Naive thymus-derived CD8-positive, alpha-beta T cell (primary cell): Measurements from ENCODE around the gene FRYL. TPM values are rescaled to one million over a fixed set of nuclear protein-coding genes. Genes with fewer than 3 reads are reported as not detected.
A peak's percentile ranks its signal among the peaks of the same experiment; 100 is the strongest.
"Not testable (repeated sequence)": the region's sequence is repeated elsewhere in the genome, so short reads cannot be mapped to it uniquely, and the experiment has no call there.

Experiments
- ATAC-seq, 2 donors: fragments of 150-1000 bp; cut with Tn5 transposase in 1 of 2; sonication (Bioruptor Pico), chemical (Tn5 transposase) in 1 of 2; 1 replicate in 1 of 2; 2 replicates in 1 of 2; pipeline ENCODE4 v1.10.0; 2021; ENCODE audit warnings: mild to moderate bottlenecking in 2 of 2, moderate library complexity in 2 of 2
- POLR2A ChIA-PET: fragments of 350-600 bp; sonication (Branson Sonifier 250); formaldehyde crosslinking; loops from one replicate; lab custom pipeline; 2021; ENCODE audit warnings: antibody characterized with exemption; lab: Charles Lee
- DNase-seq, 10 donors: peaks; one replicate each; pipeline versions ENCODE4 v3.0.0 to v3.0.0-alpha.2; 2020 to 2022
- H3K27ac Mint-ChIP-seq, 10 donors: one replicate each; pipeline ENCODE4 v1.8.0; 2020 to 2022; ENCODE audit warnings: mild to moderate bottlenecking in 10 of 10, mixed read lengths in 10 of 10, moderate library complexity in 4 of 10, inconsistent platforms in 1 of 10
- H3K27me3 Mint-ChIP-seq, 5 donors: one replicate each; pipeline ENCODE4 v1.8.0; 2021 to 2022; ENCODE audit warnings: mixed read lengths in 5 of 5
- H3K36me3 Mint-ChIP-seq, 3 donors: one replicate each; pipeline ENCODE4 v1.8.0; 2020 to 2022; ENCODE audit warnings: mixed read lengths in 3 of 3, mild to moderate bottlenecking in 2 of 3, inconsistent platforms in 1 of 3
- H3K4me1 Mint-ChIP-seq, 4 donors: one replicate each; pipeline ENCODE4 v1.8.0; 2021 to 2022; ENCODE audit warnings: mixed read lengths in 4 of 4
- H3K4me3 Mint-ChIP-seq, 10 donors: one replicate each; pipeline ENCODE4 v1.8.0; 2020 to 2022; ENCODE audit warnings: mild to moderate bottlenecking in 10 of 10, mixed read lengths in 10 of 10, moderate library complexity in 6 of 10, inconsistent platforms in 1 of 10
- H3K9me3 Mint-ChIP-seq, 9 donors: one replicate each; pipeline ENCODE4 v1.8.0; 2020 to 2022; ENCODE audit warnings: mixed read lengths in 9 of 9, mild to moderate bottlenecking in 3 of 9, inconsistent platforms in 1 of 9, moderate library complexity in 1 of 9
- polyA plus RNA-seq, 3 donors: library from polyadenylated mRNA; unstranded; fragments of 300-500 nt; fragmentation: Illumina TruSeq; gene quantifications; one replicate each; pipeline ENCODE4 v1.2.3, GENCODE V29; 2021
- total RNA-seq, 8 experiments: library from RNA in 2 of 8; stranded (reverse) in 2 of 8; gene quantifications; one replicate each; pipeline ENCODE4 v1.2.3 and lab custom pipeline; 2021 to 2026

FRYL gene
- total and polyA plus RNA-seq, 5 experiments from 2014 or later = 31.4 to 119 (median 36.4) TPM

- ATAC-seq (peak; percentile 58 to 70), DNase-seq (peak in 4 of 10 donors; percentile 5 to 64 (median 22))
- Mint-ChIP-seq H3K36me3 (peaks cover 0 to 13% (median 3%) of the 10 kb centered on the region in 3 donors), H3K4me1 (peaks cover 54 to 95% (median 88%) of the 10 kb centered on the region in 4 donors), H3K27ac (peak overlapping the region in 9 of 10 donors; percentile 44 to 93 (median 78)), H3K4me3 (peak overlapping the region; percentile 30 to 82 (median 74))
- H3K9me3 Mint-ChIP-seq, H3K27me3 Mint-ChIP-seq, POLR2A ChIA-PET: not testable (repeated sequence)
These were observed 51.1 kb downstream of the FRYL start for GRCh38 chr4:48728906-48729496.

GRCh38 chr4:48727666-48728459, 52.2 kb downstream of the FRYL start:
- peaks cover 0 to 2% (median 0%) of the 10 kb centered on the region in 9 donors for H3K9me3 Mint-ChIP-seq
- ATAC-seq (no peak), DNase-seq (no peak)
- peak overlapping the region in 8 of 10 donors; percentile 4 to 77 (median 35) for H3K27ac Mint-ChIP-seq
- H3K4me3 Mint-ChIP-seq = peak overlapping the region in 8 of 10 donors; percentile 2 to 76 (median 69)
- H3K27me3 Mint-ChIP-seq = no peaks in the 10 kb centered on the region
- peaks cover 55 to 94% (median 92%) of the 10 kb centered on the region in 4 donors for H3K4me1 Mint-ChIP-seq
- POLR2A ChIA-PET = no interaction called here
- H3K36me3 Mint-ChIP-seq = peaks cover 3 to 13% (median 4%) of the 10 kb centered on the region in 3 donors

- Mint-ChIP-seq H3K36me3 (peaks cover 4 to 6% (median 5%) of the 10 kb centered on the region in 3 donors), H3K4me3 (peak overlapping the region in 1 of 10 donors; percentile 14), H3K4me1 (peaks cover 51 to 93% (median 88%) of the 10 kb centered on the region in 4 donors)
These were observed 54.7 kb downstream of the FRYL start for GRCh38 chr4:48725414-48725813.

GRCh38 chr4:48722509-48723446, 57.3 kb downstream of the FRYL start:
- Mint-ChIP-seq H3K27me3 (no peaks in the 10 kb centered on the region), H3K36me3 (peaks cover 4 to 13% (median 6%) of the 10 kb centered on the region in 3 donors), H3K9me3 (peaks cover 0 to 6% (median 1%) of the 10 kb centered on the region in 9 donors), H3K4me1 (peaks cover 39 to 76% (median 73%) of the 10 kb centered on the region in 4 donors), H3K4me3 (peak overlapping the region in 1 of 10 donors; percentile 3), H3K27ac (peak overlapping the region in 7 of 10 donors; percentile 1 to 89 (median 40))
- ATAC-seq = no peak
- POLR2A ChIA-PET = no interaction called here
- no peak for DNase-seq

More at GRCh38 chr4:48725414-48725813, 54.7 kb downstream of the FRYL start:
- Mint-ChIP-seq H3K9me3 (peaks cover 0 to 5% (median 0%) of the 10 kb centered on the region in 9 donors), H3K27ac (peak overlapping the region in 4 of 10 donors; percentile 6 to 46 (median 44)), H3K27me3 (no peaks in the 10 kb centered on the region)
- POLR2A ChIA-PET = no interaction called here
- DNase-seq = no peak
- no peak for ATAC-seq

- DNase-seq (no peak), ATAC-seq (no peak)
- Mint-ChIP-seq H3K27ac (peak overlapping the region in 3 of 10 donors; percentile 5 to 58 (median 7)), H3K4me3 (peak overlapping the region in 1 of 10 donors; percentile 4), H3K27me3 (no peaks in the 10 kb centered on the region), H3K4me1 (peaks cover 31 to 55% (median 51%) of the 10 kb centered on the region in 4 donors), H3K36me3 (peaks cover 4 to 21% (median 10%) of the 10 kb centered on the region in 3 donors), H3K9me3 (peaks cover 0 to 15% (median 5%) of the 10 kb centered on the region in 9 donors)
- POLR2A ChIA-PET = interaction anchor here (0.7 kb wide), 1 partner anchor 59 kb away, joined by 3 read pairs; no protein-coding TSS in a partner anchor
These were observed 59.6 kb downstream of the FRYL start for GRCh38 chr4:48720459-48720858.

GRCh38 chr4:48718818-48719465, 61.1 kb downstream of the FRYL start:
- Mint-ChIP-seq H3K9me3 (peaks cover 0 to 15% (median 5%) of the 10 kb centered on the region in 9 donors), H3K36me3 (peaks cover 4 to 19% (median 8%) of the 10 kb centered on the region in 3 donors), H3K4me3 (no peak overlapping the region), H3K27ac (peak overlapping the region in 3 of 10 donors; percentile 1 to 48 (median 5)), H3K27me3 (no peaks in the 10 kb centered on the region), H3K4me1 (peaks cover 23 to 41% (median 38%) of the 10 kb centered on the region in 4 donors)
- DNase-seq (no peak), ATAC-seq (no peak)
- POLR2A ChIA-PET = no interaction called here

GRCh38 chr4:48716285-48716684, 63.8 kb downstream of the FRYL start:
- not testable (repeated sequence) for H3K27me3 Mint-ChIP-seq, ATAC-seq

GRCh38 chr4:48710446-48711209, 69.5 kb downstream of the FRYL start:
- H3K36me3 Mint-ChIP-seq = peaks cover 4 to 43% (median 31%) of the 10 kb centered on the region in 3 donors
- no peak for DNase-seq
- peak overlapping the region in 3 of 10 donors; percentile 29 to 79 (median 53) for H3K27ac Mint-ChIP-seq
- peaks cover 0 to 10% (median 3%) of the 10 kb centered on the region in 9 donors for H3K9me3 Mint-ChIP-seq
- POLR2A ChIA-PET = no interaction called here
- H3K27me3 Mint-ChIP-seq = no peaks in the 10 kb centered on the region
- no peak overlapping the region for H3K4me3 Mint-ChIP-seq
- ATAC-seq = no peak
- peaks cover 11 to 36% (median 32%) of the 10 kb centered on the region in 4 donors for H3K4me1 Mint-ChIP-seq

More at GRCh38 chr4:48716285-48716684, 63.8 kb downstream of the FRYL start:
- peaks cover 0 to 19% (median 8%) of the 10 kb centered on the region in 3 donors for H3K36me3 Mint-ChIP-seq
- DNase-seq, POLR2A ChIA-PET, H3K4me3 Mint-ChIP-seq: not testable (repeated sequence)
- peak overlapping the region in 1 of 10 donors; percentile 39 for H3K27ac Mint-ChIP-seq
- peaks cover 0 to 22% (median 5%) of the 10 kb centered on the region in 9 donors for H3K9me3 Mint-ChIP-seq
- H3K4me1 Mint-ChIP-seq = peaks cover 26 to 44% (median 35%) of the 10 kb centered on the region in 4 donors

- ATAC-seq = no peak
- Mint-ChIP-seq H3K27ac (peak overlapping the region in 2 of 10 donors; percentile 12 to 20), H3K36me3 (peaks cover 4 to 43% (median 31%) of the 10 kb centered on the region in 3 donors)
These were observed 70.2 kb downstream of the FRYL start for GRCh38 chr4:48709901-48710300.

GRCh38 chr4:48708610-48709009, 71.5 kb downstream of the FRYL start:
- no peak overlapping the region for H3K27ac Mint-ChIP-seq
- ATAC-seq (no peak), DNase-seq (no peak)
- peaks cover 8 to 42% (median 35%) of the 10 kb centered on the region in 4 donors for H3K4me1 Mint-ChIP-seq
- H3K4me3 Mint-ChIP-seq = no peak overlapping the region
- POLR2A ChIA-PET = no interaction called here
- peaks cover 0 to 9% (median 3%) of the 10 kb centered on the region in 9 donors for H3K9me3 Mint-ChIP-seq
- no peaks in the 10 kb centered on the region for H3K27me3 Mint-ChIP-seq
- H3K36me3 Mint-ChIP-seq = peaks cover 4 to 43% (median 31%) of the 10 kb centered on the region in 3 donors

More at GRCh38 chr4:48709901-48710300, 70.2 kb downstream of the FRYL start:
- POLR2A ChIA-PET = no interaction called here
- peaks cover 0 to 10% (median 3%) of the 10 kb centered on the region in 9 donors for H3K9me3 Mint-ChIP-seq
- H3K27me3 Mint-ChIP-seq = no peaks in the 10 kb centered on the region
- H3K4me1 Mint-ChIP-seq = peaks cover 11 to 37% (median 32%) of the 10 kb centered on the region in 4 donors
- DNase-seq = no peak
- H3K4me3 Mint-ChIP-seq = no peak overlapping the region
